ENCODE measurements around the gene BMP7. TPM values are rescaled to one million over a fixed set of nuclear protein-coding genes. Genes with fewer than 3 reads are reported as not detected.

BMP7 gene
- total and polyA plus RNA-seq, 2 experiments from 2014 or later = 15.9 to 22.8 TPM

DNA sequence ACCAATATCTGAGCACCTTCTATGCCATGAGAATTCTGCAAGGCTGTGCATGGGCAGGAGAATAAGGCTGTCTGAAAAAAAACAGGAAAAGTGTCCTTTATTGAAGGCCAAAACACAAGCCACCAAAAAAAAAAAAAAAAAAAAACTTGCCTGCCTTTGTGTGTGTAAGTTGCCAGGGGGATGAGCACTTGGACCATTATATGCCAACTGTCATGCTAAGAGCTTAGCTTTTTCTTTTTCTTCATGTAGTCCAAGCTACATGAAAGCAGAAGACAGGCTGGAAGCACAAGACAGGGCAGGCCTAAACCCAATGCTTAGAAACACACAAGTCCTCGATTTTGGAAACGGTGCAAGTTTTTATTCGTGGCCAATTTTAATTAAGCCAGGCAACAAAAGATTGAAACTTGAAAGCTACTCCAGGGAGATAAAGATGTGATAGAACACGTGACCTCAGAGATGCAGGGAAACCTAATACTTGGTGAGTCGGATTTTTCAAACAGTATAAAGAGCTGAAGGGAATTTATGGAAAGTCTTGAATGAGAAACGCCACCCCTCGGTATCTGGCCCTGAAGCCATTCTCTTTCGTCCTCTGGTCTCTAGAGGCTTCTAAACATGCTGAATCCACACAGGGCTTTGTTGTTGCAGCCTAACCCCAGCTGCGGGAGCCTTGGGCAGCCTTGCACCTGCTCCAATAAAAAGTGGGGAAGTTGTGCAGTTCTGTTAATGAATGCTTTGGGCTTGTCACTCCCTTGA, 8.6 kb downstream of the BMP7 start:
- Mint-ChIP-seq H3K27ac (no peak overlapping the region), H3K27me3 (ENCODE audit: insufficient read depth, low read depth, poor library complexity) (peaks cover 53% of the 10 kb centered on the region), H3K4me3 (no peak overlapping the region), H3K4me1 (peaks cover 67% of the 10 kb centered on the region), H3K9me3 (no peaks in the 10 kb centered on the region; the same call in 2 of the 3 replicates), H3K36me3 (ENCODE audit: low read depth) (no peaks in the 10 kb centered on the region)
- peak; percentile 21 for ATAC-seq
- peak overlapping the region; percentile 9; the same call in 1 of the 2 replicates for H3K4me2 ChIP-seq
- no peak overlapping the region for H3K4me3 ChIP-seq
- no peak overlapping the region for H2AFZ ChIP-seq
- H3K36me3 ChIP-seq (ENCODE audit: insufficient read depth) = no peaks in the 10 kb centered on the region
- peaks cover 69% of the 10 kb centered on the region for H3K4me1 ChIP-seq (ENCODE audit: insufficient read depth)
- H3K27me3 ChIP-seq (ENCODE audit: insufficient read depth) = peaks cover 23% of the 10 kb centered on the region
- 0 out of 2 replicates have a peak, but pooled peaks cover 9% of the 10 kb centered on the region for H4K20me1 ChIP-seq (replicated peaks; ENCODE audit: insufficient read depth)
- 0 out of 2 replicates have a peak, but pooled peaks cover 4% of the 10 kb centered on the region for H3F3A ChIP-seq (replicated peaks; ENCODE audit: low read depth)
- H3K27ac ChIP-seq (ENCODE audit: low read depth) = no peak overlapping the region
- DNase-seq (ENCODE audit: low spot score) = peak; percentile 67
- TF ChIP-seq, protein P1, sequence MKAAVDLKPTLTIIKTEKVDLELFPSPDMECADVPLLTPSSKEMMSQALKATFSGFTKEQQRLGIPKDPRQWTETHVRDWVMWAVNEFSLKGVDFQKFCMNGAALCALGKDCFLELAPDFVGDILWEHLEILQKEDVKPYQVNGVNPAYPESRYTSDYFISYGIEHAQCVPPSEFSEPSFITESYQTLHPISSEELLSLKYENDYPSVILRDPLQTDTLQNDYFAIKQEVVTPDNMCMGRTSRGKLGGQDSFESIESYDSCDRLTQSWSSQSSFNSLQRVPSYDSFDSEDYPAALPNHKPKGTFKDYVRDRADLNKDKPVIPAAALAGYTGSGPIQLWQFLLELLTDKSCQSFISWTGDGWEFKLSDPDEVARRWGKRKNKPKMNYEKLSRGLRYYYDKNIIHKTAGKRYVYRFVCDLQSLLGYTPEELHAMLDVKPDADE (IDR thresholded peaks at IDR 0.05) = no peak
- TF ChIP-seq, protein P2, sequence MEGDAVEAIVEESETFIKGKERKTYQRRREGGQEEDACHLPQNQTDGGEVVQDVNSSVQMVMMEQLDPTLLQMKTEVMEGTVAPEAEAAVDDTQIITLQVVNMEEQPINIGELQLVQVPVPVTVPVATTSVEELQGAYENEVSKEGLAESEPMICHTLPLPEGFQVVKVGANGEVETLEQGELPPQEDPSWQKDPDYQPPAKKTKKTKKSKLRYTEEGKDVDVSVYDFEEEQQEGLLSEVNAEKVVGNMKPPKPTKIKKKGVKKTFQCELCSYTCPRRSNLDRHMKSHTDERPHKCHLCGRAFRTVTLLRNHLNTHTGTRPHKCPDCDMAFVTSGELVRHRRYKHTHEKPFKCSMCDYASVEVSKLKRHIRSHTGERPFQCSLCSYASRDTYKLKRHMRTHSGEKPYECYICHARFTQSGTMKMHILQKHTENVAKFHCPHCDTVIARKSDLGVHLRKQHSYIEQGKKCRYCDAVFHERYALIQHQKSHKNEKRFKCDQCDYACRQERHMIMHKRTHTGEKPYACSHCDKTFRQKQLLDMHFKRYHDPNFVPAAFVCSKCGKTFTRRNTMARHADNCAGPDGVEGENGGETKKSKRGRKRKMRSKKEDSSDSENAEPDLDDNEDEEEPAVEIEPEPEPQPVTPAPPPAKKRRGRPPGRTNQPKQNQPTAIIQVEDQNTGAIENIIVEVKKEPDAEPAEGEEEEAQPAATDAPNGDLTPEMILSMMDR (conservative IDR thresholded peaks at IDR 0.05; ENCODE audit: low read depth in 2 of 2) = no peak
- no peaks in the 10 kb centered on the region for H3K9me2 ChIP-seq (ENCODE audit: insufficient read depth)
- H3K79me2 ChIP-seq (replicated peaks; ENCODE audit: insufficient read depth) = peaks cover 63% of the 10 kb centered on the region

DNA sequence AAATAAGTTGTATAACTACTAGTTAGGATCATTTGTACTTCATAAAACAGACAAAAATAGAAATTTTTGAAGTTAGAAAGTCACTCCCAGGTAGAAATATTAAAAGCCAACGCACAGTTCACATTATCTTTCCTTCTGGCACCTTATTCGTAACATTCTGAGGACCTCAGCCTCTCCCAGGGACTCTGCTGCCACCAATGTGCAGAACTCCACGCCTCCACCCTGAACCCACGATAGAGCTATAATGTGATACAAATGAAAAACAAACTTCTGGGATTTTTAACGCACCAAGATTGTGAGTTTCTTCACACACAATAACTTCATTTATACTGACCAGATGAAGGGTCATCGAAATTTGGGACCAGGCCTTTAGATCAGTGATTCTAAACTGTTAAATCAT, 9.5 kb downstream of the BMP7 start:
- Histone ChIP-seq H4K20me1 (replicated peaks; ENCODE audit: insufficient read depth) (0 out of 2 replicates have a peak, but pooled peaks cover 9% of the 10 kb centered on the region), H2AFZ (no peak overlapping the region), H3K27me3 (ENCODE audit: insufficient read depth) (peaks cover 23% of the 10 kb centered on the region), H3K36me3 (ENCODE audit: insufficient read depth) (no peaks in the 10 kb centered on the region), H3K79me2 (replicated peaks; ENCODE audit: insufficient read depth) (peaks cover 63% of the 10 kb centered on the region), H3F3A (replicated peaks; ENCODE audit: low read depth) (no peaks in the 10 kb centered on the region), H3K27ac (ENCODE audit: low read depth) (no peak overlapping the region), H3K4me2 (no peak overlapping the region), H3K9me2 (ENCODE audit: insufficient read depth) (no peaks in the 10 kb centered on the region), H3K4me1 (ENCODE audit: insufficient read depth) (peaks cover 67% of the 10 kb centered on the region), H3K4me3 (no peak overlapping the region)
- ATAC-seq (no peak), DNase-seq (ENCODE audit: low spot score) (no peak)
- H3K27me3 Mint-ChIP-seq (ENCODE audit: insufficient read depth, low read depth, poor library complexity) = peaks cover 45% of the 10 kb centered on the region
- no peaks in the 10 kb centered on the region; the same call in 2 of the 3 replicates for H3K9me3 Mint-ChIP-seq
- no peaks in the 10 kb centered on the region for H3K36me3 Mint-ChIP-seq (ENCODE audit: low read depth)
- H3K27ac Mint-ChIP-seq = no peak overlapping the region
- H3K4me1 Mint-ChIP-seq = peaks cover 67% of the 10 kb centered on the region
- H3K4me3 Mint-ChIP-seq = no peak overlapping the region
- TF ChIP-seq, protein P3, sequence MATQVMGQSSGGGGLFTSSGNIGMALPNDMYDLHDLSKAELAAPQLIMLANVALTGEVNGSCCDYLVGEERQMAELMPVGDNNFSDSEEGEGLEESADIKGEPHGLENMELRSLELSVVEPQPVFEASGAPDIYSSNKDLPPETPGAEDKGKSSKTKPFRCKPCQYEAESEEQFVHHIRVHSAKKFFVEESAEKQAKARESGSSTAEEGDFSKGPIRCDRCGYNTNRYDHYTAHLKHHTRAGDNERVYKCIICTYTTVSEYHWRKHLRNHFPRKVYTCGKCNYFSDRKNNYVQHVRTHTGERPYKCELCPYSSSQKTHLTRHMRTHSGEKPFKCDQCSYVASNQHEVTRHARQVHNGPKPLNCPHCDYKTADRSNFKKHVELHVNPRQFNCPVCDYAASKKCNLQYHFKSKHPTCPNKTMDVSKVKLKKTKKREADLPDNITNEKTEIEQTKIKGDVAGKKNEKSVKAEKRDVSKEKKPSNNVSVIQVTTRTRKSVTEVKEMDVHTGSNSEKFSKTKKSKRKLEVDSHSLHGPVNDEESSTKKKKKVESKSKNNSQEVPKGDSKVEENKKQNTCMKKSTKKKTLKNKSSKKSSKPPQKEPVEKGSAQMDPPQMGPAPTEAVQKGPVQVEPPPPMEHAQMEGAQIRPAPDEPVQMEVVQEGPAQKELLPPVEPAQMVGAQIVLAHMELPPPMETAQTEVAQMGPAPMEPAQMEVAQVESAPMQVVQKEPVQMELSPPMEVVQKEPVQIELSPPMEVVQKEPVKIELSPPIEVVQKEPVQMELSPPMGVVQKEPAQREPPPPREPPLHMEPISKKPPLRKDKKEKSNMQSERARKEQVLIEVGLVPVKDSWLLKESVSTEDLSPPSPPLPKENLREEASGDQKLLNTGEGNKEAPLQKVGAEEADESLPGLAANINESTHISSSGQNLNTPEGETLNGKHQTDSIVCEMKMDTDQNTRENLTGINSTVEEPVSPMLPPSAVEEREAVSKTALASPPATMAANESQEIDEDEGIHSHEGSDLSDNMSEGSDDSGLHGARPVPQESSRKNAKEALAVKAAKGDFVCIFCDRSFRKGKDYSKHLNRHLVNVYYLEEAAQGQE (IDR thresholded peaks at IDR 0.05; ENCODE audit: unreplicated experiment) = no peak
- TF ChIP-seq NANOG (IDR thresholded peaks at IDR 0.05; ENCODE audit: borderline replicate concordance) (no peak), EZH2phosphoT487 (IDR thresholded peaks at IDR 0.05; ENCODE audit: unreplicated experiment) (no peak)

Measured in GM23338 (cell line).